CD4-positive, alpha-beta T cell (primary cell): ENCODE data around the gene KCNN1. TPM values are rescaled to one million over a fixed set of nuclear protein-coding genes. Genes with fewer than 3 reads are reported as not detected.

Experiments used
- ATAC-seq: fragments of 200-7000 bp; cut with Tn5 transposase; one replicate; pipeline ENCODE4 v1.10.0; 2022; ENCODE audit warnings: mild to moderate bottlenecking; ENCODE audit not compliant: poor library complexity
- CTCF ChIA-PET: fragments of 350-600 bp; sonication (Branson Sonifier 250); formaldehyde crosslinking; loops from one replicate; lab custom pipeline; 2021; ENCODE audit warnings: antibody characterized with exemption, inconsistent platforms; lab: Charles Lee
- POLR2A ChIA-PET: fragments of 350-600 bp; sonication (Branson Sonifier 250); formaldehyde crosslinking; loops from one replicate; lab custom pipeline; 2021; ENCODE audit warnings: antibody characterized with exemption, inconsistent platforms; lab: Charles Lee
- DNase-seq, 14 experiments: peaks; one replicate each; pipeline ENCODE4 v3.0.0-alpha.2; 2013 to 2020; ENCODE audit warnings: mixed read lengths in 2 of 14
- H3K27ac ChIP-seq, 2 donors: one replicate each; pipeline versions ENCODE4 v1.5.1 to v1.7.0; 2013; ENCODE audit warnings: low read length in 2 of 2, low read depth in 1 of 2, mild to moderate bottlenecking in 1 of 2
- H3K27me3 ChIP-seq, 2 experiments: 1 replicate in 1 of 2; 2 replicates in 1 of 2; pipeline versions ENCODE4 v1.6.1 to v1.7.0; 2013; ENCODE audit warnings: low read length in 2 of 2, control low read depth in 1 of 2, mild to moderate bottlenecking in 1 of 2, moderate library complexity in 1 of 2; ENCODE audit not compliant: insufficient read depth in 2 of 2, control insufficient read depth in 1 of 2
- H3K36me3 ChIP-seq: one replicate; pipeline ENCODE4 v1.6.1; 2013; ENCODE audit warnings: low read length, control low read depth; ENCODE audit not compliant: insufficient read depth
- H3K4me1 ChIP-seq: one replicate; pipeline ENCODE4 v1.6.1; 2013; ENCODE audit warnings: low read length, control low read depth; ENCODE audit not compliant: insufficient read depth
- H3K4me3 ChIP-seq: one replicate; pipeline ENCODE4 v1.5.1; 2013; ENCODE audit warnings: mild to moderate bottlenecking, low read length, moderate library complexity
- H3K9me3 ChIP-seq, 2 experiments: 1 replicate in 1 of 2; 2 replicates in 1 of 2; pipeline versions ENCODE4 v1.6.1 to v1.7.0; 2013; ENCODE audit warnings: low read length in 2 of 2, mild to moderate bottlenecking in 2 of 2, control low read depth in 1 of 2, moderate library complexity in 1 of 2; ENCODE audit not compliant: control insufficient read depth in 1 of 2, insufficient read depth in 1 of 2
- H3K27ac Mint-ChIP-seq: one replicate; pipeline ENCODE4 v1.8.0; 2020; ENCODE audit warnings: mixed read lengths
- H3K27me3 Mint-ChIP-seq: one replicate; pipeline ENCODE4 v1.8.0; 2021; ENCODE audit warnings: mixed read lengths
- H3K36me3 Mint-ChIP-seq: one replicate; pipeline ENCODE4 v1.8.0; 2021; ENCODE audit warnings: low read depth, mixed read lengths
- H3K4me1 Mint-ChIP-seq: one replicate; pipeline ENCODE4 v1.8.0; 2021; ENCODE audit warnings: low read depth, mixed read lengths
- H3K4me3 Mint-ChIP-seq: one replicate; pipeline ENCODE4 v1.8.0; 2020; ENCODE audit warnings: mild to moderate bottlenecking, mixed read lengths
- H3K9me3 Mint-ChIP-seq: one replicate; pipeline ENCODE4 v1.8.0; 2020; ENCODE audit warnings: mixed read lengths
- CTCF ChIP-seq: fragments of 200-600 bp; IDR thresholded peaks from one replicate; pipeline ENCODE4 v1.8.0; 2022; ENCODE audit warnings: antibody characterized with exemption, mild to moderate bottlenecking
- intact Hi-C, 2 experiments: fragments of 100-400 bp; cut with DNase I in 1 of 2; cut with micrococcal nuclease in 1 of 2; formaldehyde crosslinking; loops; one replicate each; pipeline versions ENCODE4 v1.15.1 to v1.9.0; 2023 to 2025; cut with DNase I, micrococcal nuclease
- total RNA-seq, 174 experiments: library from RNA in 2 of 174; stranded (reverse) in 2 of 174; gene quantifications; one replicate each; pipeline ENCODE4 v1.2.3 and lab custom pipeline; 2021 to 2026

KCNN1 gene
- total RNA-seq, 2 experiments from 2014 or later, result not detected

- ChIA-PET POLR2A (interaction anchor here (0.6 to 2.0 kb wide), 26 partner anchors 8 to 186 kb away, joined by 3 to 35 read pairs (median 6); partner anchors contain the start of genes ARRDC2, IL12RB1, MAST3 and RPL18A), CTCF (interaction anchor here (0.9 to 2.0 kb wide), 8 partner anchors 12 to 107 kb away, joined by 3 to 12 read pairs (median 4); partner anchors contain the start of gene ARRDC2)
- peak overlapping the region; percentile 56 to 67 for H3K27ac ChIP-seq
- H3K4me1 Mint-ChIP-seq, result peaks cover 42% of the 10 kb centered on the region
- no peaks in the 10 kb centered on the region for H3K36me3 ChIP-seq
- DNase-seq, result peak in 1 of 14 experiments; percentile 40
- intact Hi-C loops, result loop anchor here (2.0 kb wide), 2 partner anchors 17 to 23 kb away; no protein-coding TSS in a partner anchor
- H3K27ac Mint-ChIP-seq, result peak overlapping the region; percentile 92
- H3K4me1 ChIP-seq, result peaks cover 37% of the 10 kb centered on the region
- H3K9me3 Mint-ChIP-seq, result no peaks in the 10 kb centered on the region
- H3K27me3 ChIP-seq, result no peaks in the 10 kb centered on the region
- H3K4me3 ChIP-seq, result peak overlapping the region; percentile 53
- H3K27me3 Mint-ChIP-seq, result no peaks in the 10 kb centered on the region
- H3K9me3 ChIP-seq, result no peaks in the 10 kb centered on the region
- no peaks in the 10 kb centered on the region for H3K36me3 Mint-ChIP-seq
- TF ChIP-seq CTCF, result no peak
- ATAC-seq, result peak; percentile 17
- H3K4me3 Mint-ChIP-seq, result peak overlapping the region; percentile 79
Observed at GRCh38 chr19:18045307-18046050, 78.6 kb downstream of the KCNN1 start.

- intact Hi-C loops, result loop anchor here in 1 of 2 experiments (2.0 kb wide), 1 partner anchor 17 kb away; no protein-coding TSS in a partner anchor
- Histone ChIP-seq H3K9me3 (no peaks in the 10 kb centered on the region), H3K36me3 (no peaks in the 10 kb centered on the region), H3K4me1 (peaks cover 42% of the 10 kb centered on the region), H3K4me3 (no peak overlapping the region), H3K27me3 (no peaks in the 10 kb centered on the region), H3K27ac (no peak overlapping the region)
- TF ChIP-seq CTCF, result no peak
- ChIA-PET POLR2A (interaction anchor here (1.0 to 2.0 kb wide), 5 partner anchors 12 to 64 kb away, joined by 3 to 10 read pairs (median 4); partner anchors contain the start of gene ARRDC2), CTCF (interaction anchor here (1.7 kb wide), 1 partner anchor 22 kb away, joined by 3 read pairs; no protein-coding TSS in a partner anchor)
- ATAC-seq (no peak), DNase-seq (peak in 1 of 14 experiments; percentile 28)
- H3K4me3 Mint-ChIP-seq, result no peak overlapping the region
- no peaks in the 10 kb centered on the region for H3K36me3 Mint-ChIP-seq
- no peaks in the 10 kb centered on the region for H3K27me3 Mint-ChIP-seq
- H3K4me1 Mint-ChIP-seq, result peaks cover 49% of the 10 kb centered on the region
- H3K9me3 Mint-ChIP-seq, result no peaks in the 10 kb centered on the region
- H3K27ac Mint-ChIP-seq, result peak overlapping the region; percentile 92
Observed at GRCh38 chr19:18046059-18046718, 79.3 kb downstream of the KCNN1 start.

GRCh38 chr19:18049385-18049784 is 82.5 kb downstream of the KCNN1 start:
- peaks cover 28% of the 10 kb centered on the region for H3K4me1 ChIP-seq
- ChIA-PET CTCF (no interaction called here), POLR2A (no interaction called here)
- intact Hi-C loops, result no loop called here
- Mint-ChIP-seq H3K36me3 (no peaks in the 10 kb centered on the region), H3K4me1 (peaks cover 46% of the 10 kb centered on the region), H3K9me3 (no peaks in the 10 kb centered on the region), H3K27me3 (no peaks in the 10 kb centered on the region), H3K4me3 (no peak overlapping the region), H3K27ac (peak overlapping the region; percentile 43)
- H3K4me3 ChIP-seq, result no peak overlapping the region
- no peaks in the 10 kb centered on the region for H3K27me3 ChIP-seq
- DNase-seq (no peak), ATAC-seq (no peak)
- no peak overlapping the region for H3K27ac ChIP-seq
- no peaks in the 10 kb centered on the region for H3K36me3 ChIP-seq
- H3K9me3 ChIP-seq, result no peaks in the 10 kb centered on the region
- no peak for TF ChIP-seq CTCF

Other genes with a start within 250 kb of the KCNN1 start
- gene MAP1S, start 247.6 kb upstream of the KCNN1 start, total RNA-seq, result 10 to 100 TPM; 18.1 to 21.4 TPM
- gene FCHO1, start 215.6 kb upstream of the KCNN1 start, total RNA-seq, result 10 to 100 TPM; 40.7 to 43.1 TPM
- under 1 TPM; 0.39 to 0.52 TPM for gene B3GNT3, start 172.0 kb upstream of the KCNN1 start, total RNA-seq
- gene INSL3, start 145.6 kb upstream of the KCNN1 start, total RNA-seq, result 1 to 10 TPM; 7.2 to 7.6 TPM
- 100 to 1,000 TPM; 120 to 121 TPM for gene JAK3, start 119.1 kb upstream of the KCNN1 start, total RNA-seq
- 1,000 to 10,000 TPM; 4,157 to 4,260 TPM for gene RPL18A, start 107.2 kb upstream of the KCNN1 start, total RNA-seq
- 1 to 10 TPM; 1.6 TPM for gene SLC5A5, start 95.2 kb upstream of the KCNN1 start, total RNA-seq
- 10 to 100 TPM; 26.9 to 28.1 TPM for gene CCDC124, start 34.1 kb upstream of the KCNN1 start, total RNA-seq
- gene ARRDC2, start 41.1 kb downstream of the KCNN1 start, total RNA-seq, result 100 to 1,000 TPM; 325 to 341 TPM
- 10 to 100 TPM; 20.5 to 22.5 TPM for gene IL12RB1, start 119.8 kb downstream of the KCNN1 start, total RNA-seq
- gene MAST3, start 130.7 kb downstream of the KCNN1 start, total RNA-seq, result 10 to 100 TPM; 16.1 to 16.4 TPM
- gene PIK3R2, start 186.1 kb downstream of the KCNN1 start, total RNA-seq, result 1 to 10 TPM; 4.6 to 5.6 TPM
- gene IFI30, start 206.7 kb downstream of the KCNN1 start, total RNA-seq, result 10 to 100 TPM; 10.6 to 10.7 TPM
- gene MPV17L2, start 226.1 kb downstream of the KCNN1 start, total RNA-seq, result 1 to 10 TPM; 2.8 to 3.9 TPM
- 10 to 100 TPM; 28.9 to 31.2 TPM for gene RAB3A, start 236.9 kb downstream of the KCNN1 start, total RNA-seq